Fibroblast of the conjunctiva (primary cell): ENCODE measurements around the gene C1R.

Source experiments
- DNase-seq: peaks from one replicate; pipeline ENCODE4 v3.0.0-alpha.2; 2010; ENCODE audit warnings: low read depth

Gene C1R

DNA sequence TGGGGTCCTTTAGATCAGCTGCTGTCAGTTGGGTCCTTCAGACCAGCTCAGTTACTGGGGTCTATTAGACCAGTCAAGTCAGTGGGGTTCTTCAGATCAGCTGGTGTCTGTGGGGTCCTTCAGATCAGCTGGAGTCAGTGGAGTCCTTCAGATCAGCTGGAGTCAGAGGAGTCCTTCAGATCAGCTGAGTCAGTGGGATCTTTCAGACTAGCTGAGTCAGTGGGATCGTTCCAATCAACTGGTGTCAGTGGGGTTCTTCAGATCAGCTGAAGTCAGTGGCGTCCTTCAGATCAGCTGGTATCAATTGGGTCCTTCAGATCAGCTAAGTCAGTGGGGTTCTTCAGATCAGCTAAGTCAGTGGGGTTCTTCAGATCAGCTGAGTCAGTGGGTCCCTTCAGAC, 59.3 kb downstream of the C1R start:
- DNase-seq: no peak

DNA sequence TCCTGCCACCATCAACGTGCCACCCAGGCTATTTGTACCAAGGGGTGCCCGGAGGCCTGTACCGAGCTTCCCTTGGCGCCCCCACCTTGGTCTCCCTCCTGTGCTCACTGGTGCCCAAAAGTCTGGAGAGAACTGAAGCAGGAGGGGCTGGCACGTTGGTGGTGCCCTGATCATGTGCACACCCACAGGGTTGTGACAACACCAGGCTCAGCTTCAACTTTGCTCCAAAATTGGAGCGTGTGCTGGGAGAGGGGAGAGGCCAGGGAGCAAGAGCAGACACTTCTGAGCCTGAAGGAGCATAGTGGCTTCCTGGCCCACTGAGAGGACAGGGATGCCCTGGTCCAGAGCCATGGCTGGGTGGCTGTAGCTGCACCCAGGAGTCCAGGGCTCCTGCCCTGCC, 60.9 kb downstream of the C1R start:
- no peak for DNase-seq
